B cell (primary cell): Measurements from ENCODE around the gene NCAPH2.

Source experiments
- CTCF ChIP-seq: fragments of 200-600 bp; IDR thresholded peaks from one replicate; pipeline ENCODE4 v1.8.0; 2022; ENCODE audit warnings: antibody characterized with exemption, mild to moderate bottlenecking
- EZH2 ChIP-seq: IDR thresholded peaks from 2 replicates; pipeline ENCODE4 v1.6.1; 2012; ENCODE audit warnings: borderline replicate concordance, low read depth, mild to moderate bottlenecking, moderate library complexity, low read length; ENCODE audit not compliant: insufficient read depth, poor library complexity, severe bottlenecking

DNA sequence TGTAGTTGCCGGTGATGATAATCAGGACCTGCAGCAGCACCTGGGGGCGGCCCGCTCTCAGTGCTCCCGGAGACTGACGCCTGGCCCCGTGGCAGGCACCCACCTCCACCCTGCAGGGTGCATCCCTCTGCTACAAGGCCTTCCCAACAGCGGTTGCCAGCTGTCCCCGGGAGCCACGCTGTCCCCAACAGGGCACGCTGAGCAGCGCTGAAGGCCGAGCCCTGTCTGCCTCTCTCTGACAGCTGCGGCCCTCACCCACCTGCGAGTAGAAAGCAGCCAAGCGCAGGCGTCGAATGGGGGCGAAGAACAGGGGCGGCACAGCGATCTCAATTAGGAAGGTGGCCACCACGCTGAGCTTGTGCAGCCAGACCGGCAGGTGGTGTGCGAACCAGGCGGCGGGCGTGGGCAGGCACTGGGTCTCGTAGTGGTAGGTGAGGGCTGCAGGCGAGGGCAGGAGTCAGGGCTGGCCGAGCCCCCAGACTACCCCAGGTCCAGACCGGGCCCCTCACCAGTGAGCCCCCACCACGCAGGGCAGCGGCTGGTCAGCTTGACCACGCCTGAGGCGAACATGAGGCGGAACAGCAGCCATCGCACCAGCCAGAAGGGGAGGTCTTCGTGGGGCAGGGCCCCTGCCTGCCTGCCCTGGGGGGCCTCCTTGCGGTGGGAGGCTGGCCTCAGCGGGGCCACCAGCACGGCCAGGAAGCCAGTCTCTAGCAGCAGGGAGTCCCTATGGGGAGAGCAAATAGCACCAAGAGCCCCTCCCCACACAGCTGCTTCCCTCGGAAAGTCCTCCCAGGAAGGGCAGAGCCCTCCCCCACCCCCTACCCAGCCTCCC, 2.0 kb upstream of the NCAPH2 start:
- no peak for TF ChIP-seq CTCF
- no peak for TF ChIP-seq EZH2
